ENCODE results near the gene ELL.

GRCh38 chr19:18440415-18440877 is 81.4 kb downstream of the ELL start:
- TF ChIP-seq CTCF (IDR thresholded peaks at IDR 0.05) (no peak), POLR2A (IDR thresholded peaks at IDR 0.05) (no peak), POLR2AphosphoS5 (IDR thresholded peaks at IDR 0.05) (no peak), EP300 (IDR thresholded peaks at IDR 0.05) (no peak)

All from sigmoid colon (tissue), 4 donors.